GM12878 (cell line): ENCODE data around the gene HSPE1. TPM values are rescaled to one million over a fixed set of nuclear protein-coding genes. Genes with fewer than 3 reads are reported as not detected.

ENCODE experiments used
- ATAC-seq: fragments of 200-7000 bp; cut with Tn5 transposase; 3 replicates; pipeline ENCODE4 v1.9.1; 2020; ENCODE audit warnings: mild to moderate bottlenecking, moderate library complexity
- BruUV-seq: library from RNA; stranded (reverse); fragments of 400-500 nt; replicated peaks from 2 replicates; lab custom pipeline; 2021; lab: Mats Ljungman, UMichigan
- CTCF ChIA-PET: fragments of 300-600 bp; sonication (Branson Sonifier 250); formaldehyde crosslinking; extraction: SDS; loops from one replicate; lab custom pipeline; 2021; ENCODE audit warnings: inconsistent platforms; lab: Yijun Ruan, JAX
- POLR2A ChIA-PET: fragments of 350-600 bp; formaldehyde crosslinking; extraction: SDS; loops from one replicate; lab custom pipeline; 2021; ENCODE audit warnings: inconsistent platforms; lab: Charles Lee
- RAD21 ChIA-PET: fragments of 300-600 bp; sonication (Branson Sonifier 250); formaldehyde crosslinking; loops from one replicate; lab custom pipeline; 2023; ENCODE audit warnings: antibody characterized with exemption; ENCODE audit not compliant: unreplicated experiment; lab: Charles Lee
- SMC1A ChIA-PET: fragments of 300-600 bp; sonication (Branson Sonifier 250); formaldehyde crosslinking; loops from one replicate; lab custom pipeline; 2023; ENCODE audit not compliant: unreplicated experiment, uncharacterized antibody; lab: Charles Lee
- DNase-seq: peaks from one replicate; pipeline ENCODE4 v3.0.0-alpha.2; 2011; ENCODE audit warnings: low read depth, low spot score
- FAIRE-seq: peaks from 3 replicates; lab custom pipeline; 2011; peaks lifted over from hg19 to GRCh38; lab: Jason Lieb, UNC
- H2AFZ ChIP-seq: 2 replicates; pipeline ENCODE4 v1.6.0; 2011; ENCODE audit warnings: low read depth, low read length, control low read depth; ENCODE audit not compliant: control insufficient read depth
- H3K27ac ChIP-seq: 2 replicates; pipeline ENCODE4 v1.5.1; 2011; ENCODE audit warnings: control low read depth; ENCODE audit not compliant: control insufficient read depth, insufficient read depth
- H3K27me3 ChIP-seq, 2 experiments: replicated peaks in 1 of 2; 2 replicates each; pipeline versions ENCODE4 v1.6.0 to v1.6.1; 2011; ENCODE audit warnings: low read length in 1 of 2; ENCODE audit not compliant: control insufficient read depth in 2 of 2, insufficient read depth in 2 of 2
- H3K36me3 ChIP-seq, 2 experiments: 2 replicates each; pipeline ENCODE4 v1.5.1; 2011; ENCODE audit warnings: low read length in 1 of 2; ENCODE audit not compliant: control insufficient read depth in 2 of 2, insufficient read depth in 2 of 2
- H3K4me1 ChIP-seq: 2 replicates; pipeline ENCODE4 v1.6.1; 2011; ENCODE audit warnings: mild to moderate bottlenecking, low read length, moderate library complexity, mixed read lengths; ENCODE audit not compliant: control insufficient read depth, insufficient read depth
- H3K4me2 ChIP-seq: 2 replicates; pipeline ENCODE4 v1.6.0; 2011; ENCODE audit warnings: control low read depth; ENCODE audit not compliant: control insufficient read depth, insufficient read depth
- H3K4me3 ChIP-seq: fragments of 200-600 bp; sonication (generic); 2 replicates; pipeline ENCODE4 v1.5.1; 2016
- H3K79me2 ChIP-seq: 2 replicates; pipeline ENCODE4 v1.6.0; 2011; ENCODE audit warnings: low read length; ENCODE audit not compliant: control insufficient read depth, insufficient read depth
- H3K9ac ChIP-seq: 2 replicates; pipeline ENCODE4 v1.8.0; 2011; ENCODE audit warnings: low read length, control low read depth, mixed read lengths; ENCODE audit not compliant: control insufficient read depth, insufficient read depth
- H3K9me3 ChIP-seq: replicated peaks from 3 replicates; pipeline ENCODE4 v1.5.1; 2011; ENCODE audit warnings: mild to moderate bottlenecking, low read length; ENCODE audit not compliant: control insufficient read depth, insufficient read depth
- H4K20me1 ChIP-seq: 2 replicates; pipeline ENCODE4 v1.6.0; 2011; ENCODE audit not compliant: control insufficient read depth, insufficient read depth
- CREB1 ChIP-seq: IDR thresholded peaks from 2 replicates; pipeline ENCODE4 v1.6.1; 2012; ENCODE audit warnings: low read depth, mild to moderate bottlenecking, inconsistent platforms
- CREM ChIP-seq: IDR thresholded peaks from 2 replicates; pipeline ENCODE4 v1.6.1; 2014; ENCODE audit warnings: antibody characterized with exemption, low read depth
- DPF2 ChIP-seq: fragments of 450-650 bp; IDR thresholded peaks from 2 replicates; pipeline ENCODE4 v1.6.1; 2017; ENCODE audit warnings: mild to moderate bottlenecking
- MTA2 ChIP-seq: fragments of 450-650 bp; IDR thresholded peaks from 2 replicates; pipeline ENCODE4 v1.6.1; 2016; ENCODE audit warnings: low read depth, mild to moderate bottlenecking, moderate library complexity
- PKNOX1 ChIP-seq: fragments of 450-650 bp; IDR thresholded peaks from 2 replicates; pipeline ENCODE4 v1.6.1; 2016; ENCODE audit warnings: mild to moderate bottlenecking
- STAT3 ChIP-seq: IDR thresholded peaks from 2 replicates; pipeline ENCODE4 v1.6.1; 2011; ENCODE audit warnings: low read depth, low read length, improper control_type of control experiment
- ZNF217 ChIP-seq: fragments of 450-650 bp; IDR thresholded peaks from 2 replicates; pipeline ENCODE4 v1.6.1; 2017; ENCODE audit warnings: antibody characterized with exemption, mild to moderate bottlenecking
- WGBS: methylation state at CpG from one replicate; pipeline ENCODE4 v1.1.6; 2016; ENCODE audit warnings: low lambda C conversion rate; ENCODE audit not compliant: insufficient replicate concordance, insufficient coverage; ENCODE audit errors: missing lambda C conversion rate; 5-methylcytosine and 5-hydroxymethylcytosine counted together
- in situ Hi-C: fragments of 300-500 bp; cut with MboI; formaldehyde crosslinking; loops from 9 replicates; pipeline ENCODE4 v1.14.3; 2018; ENCODE audit warnings: mixed read lengths
- intact Hi-C: fragments of 100-400 bp; cut with micrococcal nuclease; formaldehyde crosslinking; loops from one replicate; pipeline ENCODE4 v1.14.2; 2022; ENCODE audit not compliant: unreplicated experiment
- polyA plus RNA-seq, 11 experiments: library from polyadenylated mRNA; depleted of rRNA in 4 of 11; unstranded in 6 of 11; stranded (reverse) in 5 of 11; fragments of >200 nt; fragmentation: Nextera tagmentation in 4 of 11; fragmentation: Illumina TruSeq in 1 of 11; extraction: Ambion mirVana in 4 of 11; extraction: Trizol in 1 of 11; gene quantifications; 1 replicate in 1 of 11; 2 replicates in 10 of 11; pipeline versions ENCODE4 v1.2.1 to v1.2.3, GENCODE V29; 2011 to 2016; ENCODE audit warnings: inconsistent platforms in 2 of 11, missing spikeins in 2 of 11, low read depth in 1 of 11
- total RNA-seq, 4 experiments: library from RNA; depleted of rRNA in 3 of 4; stranded (reverse); fragments of >200 nt in 3 of 4; fragmentation: Illumina TruSeq in 1 of 4; extraction: Trizol in 1 of 4; gene quantifications; 2 replicates each; pipeline versions ENCODE4 v1.2.1 to v1.2.3, GENCODE V29; 2013 to 2021

Gene HSPE1
- total and polyA plus RNA-seq, 10 of the 15 experiments (the other 5 are each of a cell fraction or from before 2014, with no cell fraction given) = 180 to 1,096 (median 505) TPM

DNA sequence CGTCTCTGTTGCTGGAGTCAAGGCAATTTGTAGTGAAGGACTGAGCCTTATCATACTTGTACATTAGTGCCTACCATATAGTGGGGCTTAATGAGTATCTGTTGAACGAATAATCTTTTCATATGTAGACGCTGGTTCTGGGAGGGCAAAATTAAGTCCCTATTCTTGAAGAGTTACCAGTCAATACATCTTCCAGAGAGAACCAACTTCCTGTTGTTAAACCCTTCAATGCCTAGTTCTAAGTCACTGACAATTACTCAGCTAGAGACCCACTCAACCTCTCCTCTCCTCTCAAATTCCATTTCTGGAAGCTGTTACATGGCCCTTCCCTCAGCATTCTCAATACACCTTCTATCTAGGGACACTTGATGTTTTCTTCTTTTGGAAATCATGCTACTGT lies 14.6 kb downstream of the HSPE1 start:
- no TSS peak for BruUV-seq
- ChIA-PET POLR2A (interaction anchor here (0.6 to 7.0 kb wide), 3 partner anchors 14 to 1032 kb away, joined by 3 to 156 read pairs (median 5); partner anchors contain the start of genes HSPD1, HSPE1 and SF3B1), SMC1A (interaction anchor here (1.1 to 3.2 kb wide), 3 partner anchors 9 to 62 kb away, joined by 3 to 34 read pairs (median 6); partner anchors contain the start of genes COQ10B, HSPD1 and HSPE1), RAD21 (interaction anchor here (5.7 kb wide), 1 partner anchor 14 kb away, joined by 47 read pairs; the partner anchor contains the start of genes HSPD1 and HSPE1), CTCF (no interaction called here)
- intact Hi-C loops (loop anchor here (1.0 to 5.0 kb wide), 2 partner anchors 14 to 193 kb away; partner anchors contain the start of genes HSPE1 and MARS2), in situ Hi-C loops (no loop called here)
- 48% methylated on average over 3 of the region's 3 CpGs for WGBS
- Histone ChIP-seq H3K79me2 (peaks cover 48% of the 10 kb centered on the region), H3K27me3 (no peaks in the 10 kb centered on the region), H3K36me3 (no peaks in the 10 kb centered on the region), H3K27ac (peak overlapping the region; percentile 95), H3K4me2 (peak overlapping the region; percentile 97), H3K9me3 (no peaks in the 10 kb centered on the region; the same call in 1 of the 3 replicates), H2AFZ (peak overlapping the region; percentile 94), H4K20me1 (no peaks in the 10 kb centered on the region), H3K9ac (peak overlapping the region; percentile 95), H3K4me3 (peak overlapping the region; percentile 99), H3K4me1 (peaks cover 7% of the 10 kb centered on the region)
- DNase-seq (no peak), FAIRE-seq (no peak), ATAC-seq (no peak)
- TF ChIP-seq CREM (0 out of 2 replicates have a peak, but pooled peaks have one; percentile 37), STAT3 (no peak), ZNF217 (no peak)

- in situ Hi-C loops (no loop called here), intact Hi-C loops (loop anchor here (1.0 to 5.0 kb wide), 2 partner anchors 15 to 192 kb away; partner anchors contain the start of genes HSPE1 and MARS2)
- WGBS = 2% methylated on average over 16 of the region's 16 CpGs
- peak; percentile 81 for FAIRE-seq
- peak overlapping the region; percentile 95 for H3K27ac ChIP-seq
- no peaks in the 10 kb centered on the region for H3K27me3 ChIP-seq
- ChIA-PET RAD21 (interaction anchor here (1.0 to 5.7 kb wide), 4 partner anchors 15 to 191 kb away, joined by 3 to 47 read pairs (median 6); partner anchors contain the start of genes HSPD1, HSPE1 and MARS2), POLR2A (interaction anchor here (0.6 to 7.0 kb wide), 9 partner anchors 10 to 1032 kb away, joined by 3 to 156 read pairs (median 6); partner anchors contain the start of genes COQ10B, HSPD1, HSPE1 and SF3B1), CTCF (no interaction called here), SMC1A (interaction anchor here (0.6 to 3.2 kb wide), 6 partner anchors 10 to 594 kb away, joined by 3 to 34 read pairs (median 4); partner anchors contain the start of genes COQ10B, HSPD1, HSPE1 and SF3B1)
- TSS peak; percentile 99 for BruUV-seq
- TF ChIP-seq MTA2 = peak; percentile 37; the same call in 1 of the 2 replicates
- TF ChIP-seq PKNOX1 = peak; percentile 29; the same call in 1 of the 2 replicates
- TF ChIP-seq DPF2 = no peak
- TF ChIP-seq CREB1 = 0 out of 2 replicates have a peak, but pooled peaks have one; percentile 6
- no peak for DNase-seq
- no peaks in the 10 kb centered on the region; the same call in 1 of the 3 replicates for H3K9me3 ChIP-seq
- H3K4me2 ChIP-seq = peak overlapping the region; percentile 97
- no peaks in the 10 kb centered on the region for H3K36me3 ChIP-seq
- H4K20me1 ChIP-seq = no peaks in the 10 kb centered on the region
- peak; percentile 12 for ATAC-seq
- peak overlapping the region; percentile 94 for H2AFZ ChIP-seq
- H3K9ac ChIP-seq = peak overlapping the region; percentile 95
- peaks cover 53% of the 10 kb centered on the region for H3K79me2 ChIP-seq
- H3K4me3 ChIP-seq = peak overlapping the region; percentile 99
- peaks cover 7% of the 10 kb centered on the region for H3K4me1 ChIP-seq
Measured at GRCh38 chr2:197515315-197515738, 15.1 kb downstream of the HSPE1 start.
